ENCODE data around the gene DTL.

Gene DTL

GRCh38 chr1:212060632-212061472 lies 25.3 kb downstream of the DTL start:
- TF ChIP-seq, protein P1, sequence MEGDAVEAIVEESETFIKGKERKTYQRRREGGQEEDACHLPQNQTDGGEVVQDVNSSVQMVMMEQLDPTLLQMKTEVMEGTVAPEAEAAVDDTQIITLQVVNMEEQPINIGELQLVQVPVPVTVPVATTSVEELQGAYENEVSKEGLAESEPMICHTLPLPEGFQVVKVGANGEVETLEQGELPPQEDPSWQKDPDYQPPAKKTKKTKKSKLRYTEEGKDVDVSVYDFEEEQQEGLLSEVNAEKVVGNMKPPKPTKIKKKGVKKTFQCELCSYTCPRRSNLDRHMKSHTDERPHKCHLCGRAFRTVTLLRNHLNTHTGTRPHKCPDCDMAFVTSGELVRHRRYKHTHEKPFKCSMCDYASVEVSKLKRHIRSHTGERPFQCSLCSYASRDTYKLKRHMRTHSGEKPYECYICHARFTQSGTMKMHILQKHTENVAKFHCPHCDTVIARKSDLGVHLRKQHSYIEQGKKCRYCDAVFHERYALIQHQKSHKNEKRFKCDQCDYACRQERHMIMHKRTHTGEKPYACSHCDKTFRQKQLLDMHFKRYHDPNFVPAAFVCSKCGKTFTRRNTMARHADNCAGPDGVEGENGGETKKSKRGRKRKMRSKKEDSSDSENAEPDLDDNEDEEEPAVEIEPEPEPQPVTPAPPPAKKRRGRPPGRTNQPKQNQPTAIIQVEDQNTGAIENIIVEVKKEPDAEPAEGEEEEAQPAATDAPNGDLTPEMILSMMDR (IDR thresholded peaks at IDR 0.05; ENCODE audit: low read length, missing control alignments): no peak
- DNase-seq (ENCODE audit: low read depth): no peak
- H3K4me3 ChIP-seq (replicated peaks; ENCODE audit: low read depth, low read length): no peak overlapping the region

DNA sequence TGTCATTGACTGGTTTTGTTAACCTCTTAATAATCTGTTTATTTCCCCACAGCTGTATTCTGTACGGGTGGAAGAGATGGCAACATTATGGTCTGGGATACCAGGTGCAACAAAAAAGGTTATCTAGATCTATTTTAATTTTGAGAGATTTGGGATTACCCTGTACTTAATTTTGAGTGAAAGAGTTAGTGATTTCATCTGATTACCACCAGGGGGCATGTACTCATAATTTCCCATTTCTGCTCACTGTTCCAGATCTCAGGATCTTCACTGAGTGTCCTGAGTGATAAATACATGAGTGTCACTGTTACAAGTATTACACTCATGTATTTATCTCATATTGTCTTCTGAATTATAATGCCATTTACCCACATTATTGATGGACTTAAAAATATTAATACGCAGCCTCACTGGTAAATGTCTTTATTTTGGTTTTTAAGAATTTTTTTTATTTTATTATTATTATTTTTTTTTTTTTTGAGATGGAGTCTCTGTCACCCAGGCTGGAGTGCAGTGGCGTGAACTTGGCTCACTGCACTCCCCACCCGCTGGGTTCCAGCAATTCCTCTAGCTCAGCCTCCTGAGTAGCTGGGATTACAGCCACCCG lies 27.4 kb downstream of the DTL start:
- TF ChIP-seq, protein P1 (IDR thresholded peaks at IDR 0.05; ENCODE audit: low read length, missing control alignments): peak; percentile 70
- no peak overlapping the region for H3K4me3 ChIP-seq (replicated peaks; ENCODE audit: low read depth, low read length)
- peak; percentile 61 for DNase-seq (ENCODE audit: low read depth)

GRCh38 chr1:212067787-212068186 lies 32.2 kb downstream of the DTL start:
- TF ChIP-seq, protein P1 (IDR thresholded peaks at IDR 0.05; ENCODE audit: low read length, missing control alignments): no peak
- no peak overlapping the region for H3K4me3 ChIP-seq (replicated peaks; ENCODE audit: low read depth, low read length)
- no peak for DNase-seq (ENCODE audit: low read depth)

DNA sequence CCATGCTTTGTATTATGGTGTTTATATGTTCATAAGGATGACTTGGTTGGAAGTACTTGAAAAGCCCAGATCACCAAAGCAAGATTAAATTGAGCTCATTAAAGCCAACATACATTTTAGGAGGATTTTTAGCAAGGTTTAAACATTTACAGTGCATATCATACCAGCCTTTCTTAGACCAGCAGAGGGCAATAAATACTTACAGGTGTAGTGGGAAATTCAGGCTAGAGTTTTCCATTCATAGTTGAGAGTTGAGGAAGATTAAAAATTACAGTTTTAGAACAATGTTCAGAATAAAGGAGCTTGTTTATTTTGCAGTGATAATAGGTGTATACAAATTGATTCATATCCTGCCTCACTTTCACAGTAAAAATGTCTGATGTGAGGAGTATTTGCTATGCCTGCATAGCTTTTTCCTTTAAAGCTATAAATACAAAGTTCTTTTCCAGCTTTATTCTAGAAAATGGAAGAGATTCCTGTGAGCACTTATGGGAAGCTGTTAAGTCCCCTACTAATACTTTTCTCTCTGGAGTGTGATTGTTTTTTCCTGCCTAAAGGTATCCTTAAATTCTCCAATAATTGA lies 35.3 kb downstream of the DTL start:
- peak; percentile 81 for DNase-seq (ENCODE audit: low read depth)
- H3K4me3 ChIP-seq (replicated peaks; ENCODE audit: low read depth, low read length): no peak overlapping the region
- TF ChIP-seq, protein P1 (IDR thresholded peaks at IDR 0.05; ENCODE audit: low read length, missing control alignments): peak; percentile 83

DNA sequence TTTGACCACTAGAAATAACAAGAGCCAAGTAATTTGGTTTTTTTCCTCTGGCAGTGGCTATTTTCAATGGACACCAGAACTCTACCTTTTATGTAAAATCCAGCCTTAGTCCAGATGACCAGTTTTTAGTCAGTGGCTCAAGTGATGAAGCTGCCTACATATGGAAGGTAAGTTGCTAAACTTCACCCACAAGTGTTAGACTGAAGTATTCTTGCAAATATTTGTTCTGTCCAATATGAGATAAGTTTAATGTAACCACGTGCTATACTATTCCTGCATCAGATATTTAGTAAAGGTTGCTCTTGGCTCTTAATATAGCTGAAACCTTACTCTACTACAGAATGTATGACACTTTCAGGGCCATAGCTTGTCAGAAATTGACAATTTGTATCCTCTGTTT lies 36.5 kb downstream of the DTL start:
- DNase-seq (ENCODE audit: low read depth): no peak
- no peak overlapping the region for H3K4me3 ChIP-seq (replicated peaks; ENCODE audit: low read depth, low read length)
- TF ChIP-seq, protein P1 (IDR thresholded peaks at IDR 0.05; ENCODE audit: low read length, missing control alignments): no peak

DNA sequence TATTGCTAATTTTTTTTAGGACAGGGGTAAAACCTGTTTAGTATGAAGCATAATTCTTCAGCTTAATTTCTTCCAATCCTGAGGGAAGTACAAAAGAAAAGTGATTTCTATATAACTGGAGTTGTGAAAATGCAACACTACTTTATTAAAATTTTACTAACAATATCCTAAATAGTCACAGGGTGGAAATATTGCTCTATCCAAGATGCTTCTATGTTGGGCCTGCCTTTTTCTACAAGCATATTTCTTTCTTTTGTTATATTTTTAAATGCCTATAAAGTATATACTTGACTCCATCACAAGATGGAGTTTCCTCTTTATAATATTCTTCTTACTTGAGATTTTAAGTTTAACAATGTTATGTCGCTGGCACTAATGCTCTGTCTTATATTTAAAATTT lies 37.9 kb downstream of the DTL start:
- DNase-seq (ENCODE audit: low read depth): peak; percentile 14
- TF ChIP-seq, protein P1 (IDR thresholded peaks at IDR 0.05; ENCODE audit: low read length, missing control alignments): no peak
- H3K4me3 ChIP-seq (replicated peaks; ENCODE audit: low read depth, low read length): no peak overlapping the region

Measured in fibroblast of pulmonary artery (primary cell).